Breast epithelium (tissue), 3 donors: Measurements from ENCODE around the gene RPP25.

Experiments used
- POLR2A ChIP-seq: fragments of 450-650 bp; IDR thresholded peaks from one replicate; pipeline ENCODE4 v1.6.1; 2016; ENCODE audit warnings: antibody characterized with exemption, mild to moderate bottlenecking, moderate library complexity
- POLR2AphosphoS5 ChIP-seq, 3 donors: sonication (generic); formaldehyde crosslinking; IDR thresholded peaks; one replicate each; pipeline ENCODE4 v1.6.1; 2017; ENCODE audit warnings: antibody characterized with exemption in 3 of 3
- TF ChIP-seq, protein P1 (sequence below), 3 donors: fragments of 450-650 bp; IDR thresholded peaks; one replicate each; pipeline ENCODE4 v1.5.1; 2016 to 2017; ENCODE audit warnings: antibody characterized with exemption in 3 of 3, mild to moderate bottlenecking in 3 of 3, moderate library complexity in 3 of 3

GRCh38 chr15:75001310-75001709, 44.7 kb upstream of the RPP25 start:
- TF ChIP-seq POLR2AphosphoS5 (IDR thresholded peaks at IDR 0.05), result no peak
- TF ChIP-seq, protein P1, sequence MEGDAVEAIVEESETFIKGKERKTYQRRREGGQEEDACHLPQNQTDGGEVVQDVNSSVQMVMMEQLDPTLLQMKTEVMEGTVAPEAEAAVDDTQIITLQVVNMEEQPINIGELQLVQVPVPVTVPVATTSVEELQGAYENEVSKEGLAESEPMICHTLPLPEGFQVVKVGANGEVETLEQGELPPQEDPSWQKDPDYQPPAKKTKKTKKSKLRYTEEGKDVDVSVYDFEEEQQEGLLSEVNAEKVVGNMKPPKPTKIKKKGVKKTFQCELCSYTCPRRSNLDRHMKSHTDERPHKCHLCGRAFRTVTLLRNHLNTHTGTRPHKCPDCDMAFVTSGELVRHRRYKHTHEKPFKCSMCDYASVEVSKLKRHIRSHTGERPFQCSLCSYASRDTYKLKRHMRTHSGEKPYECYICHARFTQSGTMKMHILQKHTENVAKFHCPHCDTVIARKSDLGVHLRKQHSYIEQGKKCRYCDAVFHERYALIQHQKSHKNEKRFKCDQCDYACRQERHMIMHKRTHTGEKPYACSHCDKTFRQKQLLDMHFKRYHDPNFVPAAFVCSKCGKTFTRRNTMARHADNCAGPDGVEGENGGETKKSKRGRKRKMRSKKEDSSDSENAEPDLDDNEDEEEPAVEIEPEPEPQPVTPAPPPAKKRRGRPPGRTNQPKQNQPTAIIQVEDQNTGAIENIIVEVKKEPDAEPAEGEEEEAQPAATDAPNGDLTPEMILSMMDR (IDR thresholded peaks at IDR 0.05), result no peak
- no peak for TF ChIP-seq POLR2A
